Endometrial microvascular endothelial cells (primary cell): ENCODE measurements around the gene IGF2BP2. TPM values are rescaled to one million over a fixed set of nuclear protein-coding genes. Genes with fewer than 3 reads are reported as not detected.
"Not testable (repeated sequence)": the region's sequence is repeated elsewhere in the genome, so short reads cannot be mapped to it uniquely, and the experiment has no call there.

Experiments
- in situ Hi-C: cut with HindIII; loops from 2 replicates; pipeline ENCODE4 v1.10.0; 2017; ENCODE audit warnings: low sequenced_read_pairs, low pct_unique_long_range_greater_than_20kb; ENCODE audit errors: inconsistent ontology term
- total RNA-seq: library from RNA; depleted of rRNA; stranded (reverse); fragments of >200 nt; gene quantifications from one replicate; pipeline ENCODE4 v1.2.3, GENCODE V29; 2015; ENCODE audit errors: inconsistent ontology term

IGF2BP2 gene
- total RNA-seq, 1 donor from 2014 or later, result 39.9 TPM

DNA sequence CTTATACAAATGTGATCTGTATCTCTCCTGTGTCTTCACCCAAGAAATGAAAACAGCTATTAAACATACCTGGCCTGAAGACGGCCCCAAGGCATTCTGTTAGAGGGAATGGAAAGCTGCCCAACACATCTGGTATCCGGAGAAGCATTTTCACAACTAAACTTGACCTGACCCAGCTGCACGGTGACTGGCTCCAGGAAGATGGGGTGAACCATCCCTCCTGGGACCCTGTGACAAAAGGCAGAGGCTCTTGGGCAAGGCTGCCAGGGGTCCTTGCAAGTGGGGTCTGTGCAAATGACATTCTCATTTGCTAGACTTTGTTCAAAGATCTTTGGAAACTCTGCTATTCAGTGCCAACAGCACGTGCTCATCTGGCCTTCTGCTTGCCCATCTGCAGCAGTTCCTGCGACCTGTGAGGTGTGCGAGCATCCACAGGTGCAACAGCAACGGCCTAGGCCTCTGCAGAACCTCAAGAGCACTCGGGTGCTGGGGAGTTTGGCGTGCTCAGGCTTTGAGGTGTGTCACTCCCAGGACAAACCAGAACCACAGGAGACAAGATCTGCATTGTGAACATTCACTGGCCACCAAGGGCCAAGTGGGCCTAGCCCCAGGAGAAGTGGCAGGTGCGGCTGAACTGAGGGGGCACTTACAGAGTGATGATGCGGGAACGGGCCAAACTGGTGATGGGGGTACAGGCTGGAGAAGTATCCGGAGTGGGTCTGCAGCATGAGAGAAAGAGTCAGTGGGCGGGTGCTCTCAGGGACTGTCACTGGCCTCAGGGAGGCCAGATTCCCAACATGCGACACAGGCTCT, 166.9 kb downstream of the IGF2BP2 start:
- in situ Hi-C loops, result no loop called here

- in situ Hi-C loops, result no loop called here
These were observed 167.6 kb downstream of the IGF2BP2 start for GRCh38 chr3:185657211-185657610.

DNA sequence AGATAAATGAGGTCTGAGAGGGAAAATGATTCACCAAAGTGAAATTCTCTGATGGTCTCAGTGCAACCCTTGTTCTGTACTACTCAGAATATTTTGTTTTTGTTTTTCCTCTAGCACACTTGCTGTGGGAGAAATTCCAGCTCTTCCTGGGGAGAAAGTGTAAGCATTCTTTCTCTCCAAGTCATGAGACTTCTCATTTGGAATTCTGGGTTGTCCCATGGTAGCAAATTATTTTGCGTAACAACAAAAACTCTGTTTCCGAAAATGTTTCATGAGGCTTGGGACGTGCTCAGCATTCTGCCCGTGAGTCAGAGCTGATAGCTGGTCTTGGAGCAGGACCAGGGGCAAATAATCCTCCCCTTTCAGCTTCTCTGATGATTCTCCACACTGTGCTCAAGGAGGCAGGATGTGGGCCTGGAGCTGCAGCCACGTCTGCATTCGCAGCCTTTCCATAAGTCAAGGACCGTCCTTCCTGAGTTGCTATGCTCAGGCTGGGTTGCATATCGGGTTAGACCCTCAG, 168.5 kb downstream of the IGF2BP2 start:
- in situ Hi-C loops, result no loop called here

GRCh38 chr3:185655426-185656320, 169.2 kb downstream of the IGF2BP2 start:
- in situ Hi-C loops, result no loop called here

DNA sequence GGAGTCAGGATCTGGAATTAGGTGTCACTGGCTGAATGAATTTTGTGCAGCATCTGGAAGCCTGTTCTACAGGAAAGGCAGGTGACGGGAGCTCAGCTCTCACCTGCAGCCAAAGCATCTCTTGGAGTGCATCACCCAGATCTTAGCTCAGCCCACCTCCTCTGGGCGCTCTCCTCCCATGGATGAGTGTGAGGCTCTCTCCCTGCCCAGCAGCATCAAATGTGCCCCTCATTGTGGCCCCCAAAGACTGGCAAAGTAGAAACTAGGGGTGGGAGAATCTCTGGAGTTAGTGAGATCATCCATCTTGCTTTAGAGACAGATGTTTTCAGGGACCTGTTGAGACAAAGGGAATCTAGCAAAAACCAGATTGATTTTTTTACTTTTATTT, 170.1 kb downstream of the IGF2BP2 start:
- in situ Hi-C loops, result no loop called here

DNA sequence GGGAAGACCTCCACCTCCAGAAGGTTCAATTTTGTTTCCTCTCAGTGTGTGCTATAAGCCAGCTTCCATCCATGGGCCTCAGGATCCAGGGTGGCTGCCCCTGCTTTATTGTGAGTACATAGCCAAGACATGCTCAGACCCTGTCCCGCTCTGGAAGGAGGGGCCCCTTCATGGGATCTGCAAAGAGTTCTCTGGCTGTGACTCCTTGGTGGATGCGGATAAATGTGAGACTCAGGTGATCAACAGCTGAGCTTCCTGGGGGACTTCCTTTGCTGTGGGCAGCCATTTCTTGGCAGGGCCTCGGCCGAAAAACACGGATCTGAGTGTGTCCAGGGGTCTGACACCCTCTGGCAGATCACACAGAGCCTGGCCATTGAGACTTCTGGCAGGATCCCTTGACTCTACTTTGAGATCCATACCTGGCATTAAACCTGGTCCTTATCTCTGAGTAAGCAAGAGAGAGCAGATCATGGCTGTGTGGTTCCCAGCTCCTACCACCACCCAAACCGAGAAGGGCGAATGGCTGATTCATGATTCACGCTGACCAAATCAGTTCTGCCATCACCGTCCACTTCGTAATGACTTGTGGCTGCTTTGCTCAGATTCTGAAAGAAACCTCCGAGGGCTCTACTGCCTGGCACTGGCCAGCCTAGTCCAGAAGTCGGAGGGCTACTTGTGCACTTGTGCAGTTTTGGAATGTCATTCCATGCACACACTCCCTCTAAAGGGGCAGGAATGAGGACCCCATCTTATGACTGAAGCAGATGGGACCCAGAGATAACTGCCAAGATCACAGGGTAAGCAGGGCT, 170.7 kb downstream of the IGF2BP2 start:
- in situ Hi-C loops, result no loop called here

DNA sequence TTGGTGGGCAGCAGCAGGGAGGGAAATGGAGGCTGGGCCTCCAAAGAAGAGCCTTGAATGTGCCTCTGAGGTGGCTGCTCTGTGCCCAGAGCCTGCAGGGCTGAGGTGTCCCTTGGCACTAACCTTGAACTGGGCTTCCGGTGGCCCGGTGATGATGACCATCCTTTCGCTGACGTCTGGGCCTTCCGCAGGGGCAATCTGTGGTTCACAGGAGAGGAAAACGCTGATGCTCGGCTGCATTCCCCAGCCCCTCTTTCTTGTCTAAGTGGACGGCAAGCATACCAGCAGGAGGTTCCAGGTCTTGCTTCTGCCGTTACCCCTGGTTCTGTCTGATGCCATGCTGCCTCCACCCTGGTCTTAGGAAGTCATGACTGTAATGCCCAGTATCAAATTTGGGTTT, 172.9 kb downstream of the IGF2BP2 start:
- in situ Hi-C loops, result no loop called here

DNA sequence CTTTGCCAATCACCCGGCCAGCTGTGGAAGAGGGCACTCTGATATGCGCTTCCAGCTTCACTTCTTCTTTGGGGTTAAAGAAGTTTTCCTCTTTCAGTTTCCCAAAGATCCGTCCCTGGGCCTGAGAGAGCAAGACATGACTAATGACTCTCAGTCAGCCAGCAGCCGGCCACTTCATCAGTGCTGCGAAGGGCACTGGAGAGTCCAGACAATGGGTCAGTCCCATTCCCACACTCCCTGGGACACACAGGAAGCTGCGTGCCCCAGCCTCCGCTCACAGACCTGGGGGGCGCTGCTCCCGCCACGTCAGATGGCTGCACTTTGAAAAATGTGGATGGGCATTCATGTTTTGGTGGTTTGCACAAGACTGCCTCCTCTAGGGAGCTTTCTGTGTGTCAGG, 175.4 kb downstream of the IGF2BP2 start:
- in situ Hi-C loops, result no loop called here

DNA sequence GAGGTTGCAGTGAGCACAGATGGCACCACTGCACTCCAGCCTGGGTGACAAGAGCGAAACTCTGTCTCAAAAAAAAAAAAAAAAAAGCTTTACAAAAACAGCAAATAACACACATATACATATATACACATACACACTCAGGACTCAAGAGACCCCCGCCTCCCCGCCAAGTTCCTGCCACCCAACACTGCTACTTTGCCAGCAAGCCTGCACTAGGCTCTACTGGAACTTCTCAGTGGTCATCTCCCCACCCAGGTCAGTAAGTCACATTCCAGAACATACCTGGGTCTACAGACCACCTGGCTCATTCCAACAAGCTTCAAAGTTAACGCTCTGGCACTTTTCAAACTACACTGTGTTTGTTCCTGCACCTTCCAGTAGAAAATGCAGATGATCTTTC, 176.4 kb downstream of the IGF2BP2 start:
- in situ Hi-C loops, result no loop called here

DNA sequence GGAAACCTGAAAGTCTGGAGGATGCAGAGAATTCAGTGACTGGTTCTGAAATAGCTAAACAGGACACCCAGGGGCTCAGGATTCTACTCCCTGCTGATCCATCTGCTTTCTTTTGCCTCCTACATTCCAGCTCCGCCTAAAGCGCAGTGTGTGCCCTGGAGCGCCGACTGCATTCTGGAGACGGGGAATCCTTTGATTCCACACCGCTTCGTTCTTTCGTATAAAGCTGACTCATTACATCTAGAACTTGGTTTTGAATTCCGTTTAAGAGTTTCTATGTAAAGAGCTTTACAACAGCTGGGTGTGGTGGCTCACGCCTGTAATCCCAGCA, 177.0 kb downstream of the IGF2BP2 start:
- in situ Hi-C loops, result no loop called here

- in situ Hi-C loops, result no loop called here
These were observed 177.5 kb downstream of the IGF2BP2 start for GRCh38 chr3:185647134-185647879.

- in situ Hi-C loops, result no loop called here
These were observed 178.3 kb downstream of the IGF2BP2 start for GRCh38 chr3:185646382-185647133.

- in situ Hi-C loops, result no loop called here
These were observed 179.1 kb downstream of the IGF2BP2 start for GRCh38 chr3:185645596-185646381.

DNA sequence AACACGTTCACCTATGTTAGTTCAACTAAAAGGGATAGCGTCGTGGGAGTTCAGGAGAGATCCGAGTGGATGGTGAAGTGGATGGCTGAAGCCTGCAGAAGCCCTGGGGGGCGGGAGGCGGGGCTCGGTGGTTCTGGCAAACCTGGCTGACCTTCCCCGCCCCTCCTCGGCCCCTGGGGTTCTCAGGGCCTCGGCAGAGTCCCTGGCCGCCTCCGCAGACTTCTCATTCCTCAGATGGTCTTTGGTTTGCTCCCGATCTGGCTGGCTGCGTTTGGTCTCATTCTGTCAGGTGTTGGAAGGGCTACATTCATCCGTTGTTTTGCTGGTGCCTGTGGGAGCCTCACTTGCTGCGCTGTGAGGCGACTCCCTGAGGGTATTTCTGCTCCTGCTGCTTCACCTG, 179.7 kb downstream of the IGF2BP2 start:
- in situ Hi-C loops, result not testable (repeated sequence)

DNA sequence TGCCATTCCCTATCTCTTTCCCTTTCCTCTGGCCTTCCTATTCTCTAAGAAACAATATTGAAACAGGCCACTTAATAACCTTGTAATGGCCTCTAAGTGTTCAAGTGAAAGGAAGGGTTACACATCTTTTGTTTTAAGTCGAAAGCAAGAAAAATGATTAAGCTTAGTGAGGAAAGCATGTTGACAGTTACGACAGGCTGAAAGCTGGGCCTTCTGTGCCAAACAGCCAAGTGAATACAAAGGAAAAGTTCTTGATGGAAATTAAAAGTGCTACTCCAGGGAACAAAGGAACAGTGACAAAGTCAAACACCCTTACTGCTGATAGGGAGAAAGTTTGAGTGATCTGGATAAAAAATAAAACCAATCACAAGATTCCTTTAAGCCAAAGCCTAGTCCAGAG, 184.5 kb downstream of the IGF2BP2 start:
- in situ Hi-C loops, result no loop called here

- in situ Hi-C loops, result no loop called here
These were observed 185.1 kb downstream of the IGF2BP2 start for GRCh38 chr3:185639632-185640206.

DNA sequence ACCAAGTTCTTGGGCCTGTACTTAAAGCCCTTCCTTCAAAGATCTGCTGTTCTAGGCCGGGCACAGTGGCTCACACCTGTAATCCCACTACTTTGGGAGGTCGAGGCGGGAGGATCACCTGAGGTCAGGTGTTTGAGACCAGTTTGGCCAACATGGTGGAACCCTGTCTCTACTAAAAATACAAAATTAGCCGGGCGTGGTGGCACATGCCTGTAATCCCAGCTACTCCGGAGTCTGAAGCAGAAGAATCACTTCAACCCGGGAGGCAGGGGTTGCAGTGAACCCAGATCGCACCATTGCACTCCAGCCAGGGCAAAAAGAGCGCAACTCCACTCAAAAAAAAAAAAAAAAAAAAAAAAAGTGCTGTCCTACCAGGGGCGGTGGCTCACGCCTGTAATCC, 186.2 kb downstream of the IGF2BP2 start:
- in situ Hi-C loops, result not testable (repeated sequence)
